DOHH2 (cell line): ENCODE results near the gene SLCO3A1.

ENCODE experiments used
- CTCF ChIP-seq: fragments of 200-600 bp; sonication (generic); IDR thresholded peaks from one replicate; pipeline ENCODE4 v1.5.1; 2014; ENCODE audit warnings: antibody characterized with exemption, mild to moderate bottlenecking, low read depth, low read length; ENCODE audit not compliant: poor library complexity, severe bottlenecking
- EZH2phosphoT487 ChIP-seq: fragments of 200-600 bp; sonication (generic); IDR thresholded peaks from 2 replicates; pipeline ENCODE4 v1.6.1; 2017; ENCODE audit warnings: borderline replicate concordance, mild to moderate bottlenecking, antibody characterized with exemption, low read length, moderate library complexity, mixed read lengths

- TF ChIP-seq CTCF, result no peak
- no peak for TF ChIP-seq EZH2phosphoT487
Observed at GRCh38 chr15:92035961-92036360, 182.5 kb downstream of the SLCO3A1 start.
